NCI-H2196 (cell line): ENCODE results near the gene EFNA3.

Experiments used
- DNase-seq: peaks from one replicate; lab custom pipeline; 2025; ENCODE audit not compliant: unreplicated experiment; lab: John Stamatoyannopoulos, UW

Gene EFNA3

GRCh38 chr1:155083052-155083541 is 4.5 kb downstream of the EFNA3 start:
- DNase-seq = no peak

GRCh38 chr1:155083865-155084721 is 5.5 kb downstream of the EFNA3 start:
- DNase-seq = peak; percentile 76

GRCh38 chr1:155084722-155085503 is 6.3 kb downstream of the EFNA3 start:
- peak; percentile 90 for DNase-seq

- DNase-seq = peak; percentile 21
These were observed 7.0 kb downstream of the EFNA3 start for GRCh38 chr1:155085504-155086127.

GRCh38 chr1:155086128-155086741 is 7.6 kb downstream of the EFNA3 start:
- DNase-seq = peak; percentile 59

DNA sequence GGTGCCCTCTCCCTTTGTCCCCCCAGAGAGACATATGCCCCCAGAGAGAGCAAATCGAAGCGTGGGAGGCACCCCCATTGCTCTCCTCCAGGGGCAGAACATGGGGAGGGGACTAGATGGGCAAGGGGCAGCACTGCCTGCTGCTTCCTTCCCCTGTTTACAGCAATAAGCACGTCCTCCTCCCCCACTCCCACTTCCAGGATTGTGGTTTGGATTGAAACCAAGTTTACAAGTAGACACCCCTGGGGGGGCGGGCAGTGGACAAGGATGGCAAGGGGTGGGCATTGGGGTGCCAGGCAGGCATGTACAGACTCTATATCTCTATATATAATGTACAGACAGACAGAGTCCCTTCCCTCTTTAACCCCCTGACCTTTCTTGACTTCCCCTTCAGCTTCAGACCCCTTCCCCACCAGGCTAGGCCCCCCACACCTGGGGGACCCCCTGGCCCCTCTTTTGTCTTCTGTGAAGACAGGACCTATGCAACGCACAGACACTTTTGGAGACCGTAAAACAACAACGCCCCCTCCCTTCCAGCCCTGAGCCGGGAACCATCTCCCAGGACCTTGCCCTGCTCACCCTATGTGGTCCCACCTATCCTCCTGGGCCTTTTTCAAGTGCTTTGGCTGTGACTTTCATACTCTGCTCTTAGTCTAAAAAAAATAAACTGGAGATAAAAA is 8.4 kb downstream of the EFNA3 start:
- DNase-seq = no peak

- peak; percentile 84 for DNase-seq
These were observed 12.7 kb downstream of the EFNA3 start for GRCh38 chr1:155091071-155092051.

DNA sequence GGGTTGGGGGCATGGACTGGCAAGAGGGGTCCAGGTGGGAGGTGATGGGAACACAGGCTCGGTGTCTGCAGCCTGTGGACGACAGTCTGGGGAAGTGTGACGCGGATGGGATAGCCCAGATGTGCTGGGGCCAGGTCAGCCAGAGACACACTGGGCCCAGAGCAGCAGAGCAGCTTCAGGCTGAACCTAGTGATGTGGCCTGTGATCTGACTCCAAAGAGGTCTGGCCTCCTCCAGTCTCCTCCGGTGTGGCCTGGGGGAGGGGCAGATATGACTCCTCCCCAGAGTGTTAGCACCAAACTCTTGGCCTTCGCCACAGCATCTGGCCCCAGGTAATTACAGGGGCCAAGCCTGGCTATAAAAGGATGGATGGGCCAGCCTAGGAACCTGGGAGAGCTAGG is 13.5 kb downstream of the EFNA3 start:
- DNase-seq = no peak

GRCh38 chr1:155092641-155093040 is 14.0 kb downstream of the EFNA3 start:
- DNase-seq = no peak

DNA sequence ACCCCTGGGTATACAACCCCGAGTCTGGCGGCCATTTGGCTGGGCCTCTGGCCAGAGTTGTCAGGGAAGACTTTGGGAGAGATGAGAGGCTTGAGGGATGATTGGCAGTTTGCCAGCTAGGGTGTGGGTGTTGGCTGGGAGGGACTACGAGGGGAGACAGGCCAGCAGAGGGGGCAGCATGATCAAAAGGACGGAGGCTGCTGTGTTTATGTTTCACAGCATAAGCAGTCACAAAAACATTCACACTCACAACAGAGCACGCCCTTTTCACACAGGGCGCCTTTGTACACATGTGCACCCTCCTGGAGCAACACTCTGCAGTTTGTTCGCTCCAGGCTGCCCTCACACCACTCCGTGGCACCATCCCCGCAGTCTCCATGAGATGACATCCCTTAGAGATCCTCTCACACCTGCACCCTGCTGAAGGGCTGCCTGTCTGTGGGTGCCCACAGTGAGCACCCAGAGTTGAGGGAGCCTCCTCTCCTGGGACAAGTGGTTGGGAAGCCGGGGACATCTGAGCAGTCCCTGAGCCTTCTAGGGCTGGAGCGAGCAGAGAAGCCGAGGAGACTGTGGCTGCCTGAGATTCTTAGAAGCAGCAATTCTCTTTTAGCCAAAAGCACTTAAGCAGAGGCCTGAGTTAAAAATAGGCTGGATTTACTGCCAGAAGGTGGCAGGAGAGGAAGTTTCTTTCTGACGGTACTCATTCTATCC is 15.4 kb downstream of the EFNA3 start:
- peak; percentile 73 for DNase-seq

DNA sequence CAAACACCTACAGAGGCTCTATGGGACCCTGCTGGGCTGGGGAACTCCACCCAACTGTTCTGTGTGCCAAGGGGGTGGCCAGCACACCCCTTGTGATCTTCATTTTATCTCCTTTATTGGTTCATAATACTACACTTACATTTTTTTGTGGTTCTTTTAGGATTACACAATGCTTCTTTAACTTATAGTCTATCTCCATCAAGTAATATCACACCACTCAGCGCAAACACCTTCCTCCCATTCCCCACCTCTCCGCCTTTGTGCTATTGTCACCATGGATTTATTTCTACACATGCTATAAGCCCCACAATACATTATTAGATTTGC is 15.9 kb downstream of the EFNA3 start:
- DNase-seq = no peak

GRCh38 chr1:155099331-155099730 is 20.7 kb downstream of the EFNA3 start:
- DNase-seq = no peak

GRCh38 chr1:155103325-155103724 is 24.7 kb downstream of the EFNA3 start:
- no peak for DNase-seq

- no peak for DNase-seq
These were observed 26.2 kb downstream of the EFNA3 start for GRCh38 chr1:155104605-155105534.

- DNase-seq = no peak
These were observed 27.0 kb downstream of the EFNA3 start for GRCh38 chr1:155105604-155106011.

DNA sequence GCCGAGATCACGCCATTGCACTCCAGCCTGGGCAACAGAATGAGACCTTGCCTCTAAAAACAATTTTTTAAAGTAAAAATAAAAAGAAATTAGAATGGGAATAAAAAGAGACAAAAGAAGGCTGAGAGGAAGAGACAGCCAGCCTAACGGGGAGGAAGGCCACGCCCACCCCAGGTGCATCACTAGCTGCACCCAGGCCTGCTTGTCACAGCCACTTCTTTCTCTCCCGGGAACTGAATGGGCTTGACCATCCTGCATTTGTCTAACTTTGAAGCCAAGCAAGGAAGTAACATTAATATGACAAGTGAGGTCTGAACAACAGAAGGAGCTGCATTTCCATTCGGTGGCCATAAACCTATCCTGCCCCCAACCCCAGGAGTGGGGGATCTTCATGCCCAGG is 28.2 kb downstream of the EFNA3 start:
- DNase-seq = no peak

- no peak for DNase-seq
These were observed 28.9 kb downstream of the EFNA3 start for GRCh38 chr1:155107309-155108264.
